ENCODE measurements around the gene IFT27. TPM values are rescaled to one million over a fixed set of nuclear protein-coding genes. Genes with fewer than 3 reads are reported as not detected.

Gene IFT27
- total RNA-seq, 1 donor from 2014 or later: 31.7 TPM

DNA sequence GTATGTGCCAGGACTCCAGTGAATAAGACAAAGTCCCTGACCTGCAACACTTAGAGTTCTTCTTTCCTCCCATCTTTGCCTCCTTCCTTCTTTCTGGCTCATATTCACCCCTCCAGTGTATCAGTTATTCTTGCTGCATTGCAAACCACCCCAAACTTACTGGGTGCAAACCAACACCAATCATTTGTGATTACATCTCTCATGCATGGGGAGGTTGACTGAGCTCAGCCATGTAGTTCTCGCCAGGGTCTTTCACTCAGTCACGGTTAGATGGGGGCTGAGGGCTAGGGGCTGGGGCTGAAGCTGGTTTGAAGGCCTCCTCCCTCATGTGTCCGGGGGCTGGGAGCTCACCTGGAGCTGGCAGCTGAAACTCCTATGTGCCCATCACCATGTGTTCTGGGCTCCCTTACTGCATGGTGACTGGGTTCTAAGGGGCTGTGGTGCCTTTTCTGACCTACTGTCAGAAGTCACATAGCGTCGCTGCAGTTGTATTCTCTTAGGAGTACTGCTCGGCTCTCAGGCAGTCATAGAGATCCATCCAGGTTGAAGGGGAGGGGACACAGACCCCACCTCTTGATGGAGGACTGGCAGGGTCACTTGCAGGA is 37.4 kb downstream of the IFT27 start:
- Histone ChIP-seq H3K27ac (no peak overlapping the region), H3K4me2 (no peak overlapping the region), H3K9ac (no peak overlapping the region), H3K4me3 (no peak overlapping the region), H3K4me1 (no peaks in the 10 kb centered on the region), H4K20me1 (ENCODE audit: low read depth) (no peaks in the 10 kb centered on the region), H3K36me3 (no peaks in the 10 kb centered on the region), H3K27me3 (peaks cover 6% of the 10 kb centered on the region), H3F3A (ENCODE audit: low read depth) (no peaks in the 10 kb centered on the region), H3K9me3 (ENCODE audit: low read depth) (no peaks in the 10 kb centered on the region), H2AFZ (replicated peaks) (no peak overlapping the region), H3K79me2 (ENCODE audit: low read depth) (no peaks in the 10 kb centered on the region)
- no peak overlapping the region for H3K4me3 Mint-ChIP-seq
- no peak for DNase-seq (ENCODE audit: low spot score)
- peaks cover 4% of the 10 kb centered on the region for H3K9me3 Mint-ChIP-seq
- TF ChIP-seq, protein P1, sequence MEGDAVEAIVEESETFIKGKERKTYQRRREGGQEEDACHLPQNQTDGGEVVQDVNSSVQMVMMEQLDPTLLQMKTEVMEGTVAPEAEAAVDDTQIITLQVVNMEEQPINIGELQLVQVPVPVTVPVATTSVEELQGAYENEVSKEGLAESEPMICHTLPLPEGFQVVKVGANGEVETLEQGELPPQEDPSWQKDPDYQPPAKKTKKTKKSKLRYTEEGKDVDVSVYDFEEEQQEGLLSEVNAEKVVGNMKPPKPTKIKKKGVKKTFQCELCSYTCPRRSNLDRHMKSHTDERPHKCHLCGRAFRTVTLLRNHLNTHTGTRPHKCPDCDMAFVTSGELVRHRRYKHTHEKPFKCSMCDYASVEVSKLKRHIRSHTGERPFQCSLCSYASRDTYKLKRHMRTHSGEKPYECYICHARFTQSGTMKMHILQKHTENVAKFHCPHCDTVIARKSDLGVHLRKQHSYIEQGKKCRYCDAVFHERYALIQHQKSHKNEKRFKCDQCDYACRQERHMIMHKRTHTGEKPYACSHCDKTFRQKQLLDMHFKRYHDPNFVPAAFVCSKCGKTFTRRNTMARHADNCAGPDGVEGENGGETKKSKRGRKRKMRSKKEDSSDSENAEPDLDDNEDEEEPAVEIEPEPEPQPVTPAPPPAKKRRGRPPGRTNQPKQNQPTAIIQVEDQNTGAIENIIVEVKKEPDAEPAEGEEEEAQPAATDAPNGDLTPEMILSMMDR (IDR thresholded peaks at IDR 0.05): no peak
- TF ChIP-seq EZH2 (IDR thresholded peaks at IDR 0.05): no peak
- no peak for TF ChIP-seq EZH2phosphoT487 (IDR thresholded peaks at IDR 0.05)
- peaks cover 22% of the 10 kb centered on the region for H3K27me3 Mint-ChIP-seq (ENCODE audit: insufficient read depth, low read depth)
- H3K27ac Mint-ChIP-seq: no peak overlapping the region
- H3K36me3 Mint-ChIP-seq: no peaks in the 10 kb centered on the region
- H3K4me1 Mint-ChIP-seq: peaks cover 2% of the 10 kb centered on the region

DNA sequence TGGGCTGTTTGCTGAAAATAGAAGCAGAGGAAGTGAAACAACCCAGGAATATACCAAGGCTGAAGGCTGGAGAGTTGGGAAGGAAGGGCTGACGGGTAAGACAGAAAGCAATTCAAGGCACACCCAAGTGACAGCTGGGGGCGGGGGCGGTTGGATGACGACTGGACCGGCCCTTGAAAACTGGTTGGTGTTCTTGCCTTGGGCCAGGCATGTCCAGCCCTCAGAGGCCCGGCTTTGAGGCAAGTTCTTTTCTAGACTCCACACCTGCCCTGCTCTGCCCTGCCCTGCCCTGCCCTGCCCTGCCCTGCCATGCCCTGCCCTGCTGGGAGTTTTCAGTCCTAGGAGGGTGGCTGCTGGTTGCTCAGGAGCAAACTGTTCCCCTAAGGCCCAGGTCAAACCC is 38.1 kb downstream of the IFT27 start:
- Histone ChIP-seq H4K20me1 (ENCODE audit: low read depth) (no peaks in the 10 kb centered on the region), H3K9ac (no peak overlapping the region), H3K27me3 (peaks cover 6% of the 10 kb centered on the region), H3K4me3 (no peak overlapping the region), H3K27ac (no peak overlapping the region), H3K9me3 (ENCODE audit: low read depth) (no peaks in the 10 kb centered on the region), H2AFZ (replicated peaks) (no peak overlapping the region), H3K4me2 (no peak overlapping the region), H3F3A (ENCODE audit: low read depth) (no peaks in the 10 kb centered on the region), H3K79me2 (ENCODE audit: low read depth) (no peaks in the 10 kb centered on the region), H3K4me1 (no peaks in the 10 kb centered on the region), H3K36me3 (no peaks in the 10 kb centered on the region)
- Mint-ChIP-seq H3K36me3 (no peaks in the 10 kb centered on the region), H3K4me1 (no peaks in the 10 kb centered on the region), H3K27ac (no peak overlapping the region), H3K9me3 (peaks cover 4% of the 10 kb centered on the region), H3K4me3 (no peak overlapping the region), H3K27me3 (ENCODE audit: insufficient read depth, low read depth) (peaks cover 19% of the 10 kb centered on the region)
- no peak for DNase-seq (ENCODE audit: low spot score)
- TF ChIP-seq, protein P1 (IDR thresholded peaks at IDR 0.05): no peak

DNA sequence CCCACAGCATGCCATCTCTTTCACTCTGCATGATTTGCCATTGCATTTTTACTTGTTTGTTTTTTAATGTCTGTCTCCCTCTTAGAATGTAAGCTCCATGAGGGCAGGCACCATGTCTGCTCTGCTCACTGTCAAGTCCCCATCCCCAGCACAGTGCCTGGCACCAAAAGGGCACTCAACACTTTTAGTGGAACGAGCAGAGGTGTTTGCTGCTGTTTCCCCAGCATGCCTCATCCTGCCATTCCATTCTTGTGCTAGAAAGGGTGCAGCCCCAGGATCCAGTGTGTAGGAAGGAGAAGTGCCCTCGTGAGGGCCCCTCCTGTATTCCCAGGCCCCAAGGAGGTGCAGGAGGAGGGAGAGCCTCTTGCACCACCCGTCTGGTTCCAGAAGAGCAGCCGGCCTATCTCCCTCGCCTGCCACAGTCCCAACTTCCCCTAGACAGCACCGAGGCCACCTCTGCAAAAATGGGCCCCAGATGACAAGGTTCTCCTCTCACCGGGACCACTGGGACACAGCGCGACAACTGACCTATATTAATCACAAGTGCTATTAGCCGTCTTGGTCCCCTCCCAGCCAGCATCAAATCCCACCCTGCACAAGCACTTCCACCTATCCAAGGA is 39.1 kb downstream of the IFT27 start:
- Histone ChIP-seq H3K79me2 (ENCODE audit: low read depth) (no peaks in the 10 kb centered on the region), H3F3A (ENCODE audit: low read depth) (no peaks in the 10 kb centered on the region), H4K20me1 (ENCODE audit: low read depth) (no peaks in the 10 kb centered on the region), H3K27ac (no peak overlapping the region), H3K9ac (no peak overlapping the region), H3K4me3 (no peak overlapping the region), H3K27me3 (peaks cover 6% of the 10 kb centered on the region), H3K36me3 (no peaks in the 10 kb centered on the region), H3K9me3 (ENCODE audit: low read depth) (no peaks in the 10 kb centered on the region), H3K4me1 (no peaks in the 10 kb centered on the region), H3K4me2 (no peak overlapping the region), H2AFZ (replicated peaks) (no peak overlapping the region)
- no peak overlapping the region for H3K4me3 Mint-ChIP-seq
- no peak overlapping the region for H3K27ac Mint-ChIP-seq
- no peaks in the 10 kb centered on the region for H3K36me3 Mint-ChIP-seq
- no peaks in the 10 kb centered on the region for H3K4me1 Mint-ChIP-seq
- TF ChIP-seq, protein P1 (IDR thresholded peaks at IDR 0.05): no peak
- TF ChIP-seq EZH2phosphoT487 (IDR thresholded peaks at IDR 0.05) (no peak), EZH2 (IDR thresholded peaks at IDR 0.05) (no peak)
- DNase-seq (ENCODE audit: low spot score): no peak
- peaks cover 4% of the 10 kb centered on the region for H3K9me3 Mint-ChIP-seq
- H3K27me3 Mint-ChIP-seq (ENCODE audit: insufficient read depth, low read depth): peaks cover 19% of the 10 kb centered on the region

Data from neural progenitor cell (in vitro differentiated cells).